Measurements from ENCODE around the gene STK36. TPM values are rescaled to one million over a fixed set of nuclear protein-coding genes. Genes with fewer than 3 reads are reported as not detected.

STK36 gene
- total RNA-seq, 1 experiment from 2014 or later: 22.9 TPM

- no peak for DNase-seq (ENCODE audit: low spot score)
- in situ Hi-C loops (cut with HindIII; ENCODE audit: low sequenced_read_pairs): no loop called here
Observed at GRCh38 chr2:218716070-218716469, 44.2 kb downstream of the STK36 start.

GRCh38 chr2:218717262-218717661 is 45.4 kb downstream of the STK36 start:
- in situ Hi-C loops (cut with HindIII; ENCODE audit: low sequenced_read_pairs): no loop called here
- DNase-seq (ENCODE audit: low spot score): no peak

- DNase-seq (ENCODE audit: low spot score): no peak
- in situ Hi-C loops (cut with HindIII; ENCODE audit: low sequenced_read_pairs): no loop called here
Observed at GRCh38 chr2:218718058-218718457, 46.2 kb downstream of the STK36 start.

- no peak for DNase-seq (ENCODE audit: low spot score)
- in situ Hi-C loops (cut with HindIII; ENCODE audit: low sequenced_read_pairs): no loop called here
Observed at GRCh38 chr2:218719457-218719856, 47.6 kb downstream of the STK36 start.

GRCh38 chr2:218720048-218721041 is 48.5 kb downstream of the STK36 start:
- in situ Hi-C loops (cut with HindIII; ENCODE audit: low sequenced_read_pairs): no loop called here
- no peak for DNase-seq (ENCODE audit: low spot score)

- no peak for DNase-seq (ENCODE audit: low spot score)
- in situ Hi-C loops (cut with HindIII; ENCODE audit: low sequenced_read_pairs): no loop called here
Observed at GRCh38 chr2:218721488-218721887, 49.6 kb downstream of the STK36 start.

- DNase-seq (ENCODE audit: low spot score): no peak
- in situ Hi-C loops (cut with HindIII; ENCODE audit: low sequenced_read_pairs): no loop called here
Observed at GRCh38 chr2:218721934-218722333, 50.0 kb downstream of the STK36 start.

- in situ Hi-C loops (cut with HindIII; ENCODE audit: low sequenced_read_pairs): no loop called here
- DNase-seq (ENCODE audit: low spot score): no peak
Observed at GRCh38 chr2:218722419-218722818, 50.5 kb downstream of the STK36 start.

- DNase-seq (ENCODE audit: low spot score): no peak
- in situ Hi-C loops (cut with HindIII; ENCODE audit: low sequenced_read_pairs): no loop called here
Observed at GRCh38 chr2:218722876-218723785, 51.2 kb downstream of the STK36 start.

- DNase-seq (ENCODE audit: low spot score): no peak
- in situ Hi-C loops (cut with HindIII; ENCODE audit: low sequenced_read_pairs): no loop called here
Observed at GRCh38 chr2:218726004-218726574, 54.2 kb downstream of the STK36 start.

- in situ Hi-C loops (cut with HindIII; ENCODE audit: low sequenced_read_pairs): no loop called here
- DNase-seq (ENCODE audit: low spot score): no peak
Observed at GRCh38 chr2:218727502-218728165, 55.7 kb downstream of the STK36 start.

GRCh38 chr2:218729640-218730039 is 57.8 kb downstream of the STK36 start:
- in situ Hi-C loops (cut with HindIII; ENCODE audit: low sequenced_read_pairs): no loop called here
- DNase-seq (ENCODE audit: low spot score): no peak

- DNase-seq (ENCODE audit: low spot score): no peak
- in situ Hi-C loops (cut with HindIII; ENCODE audit: low sequenced_read_pairs): no loop called here
Observed at GRCh38 chr2:218732052-218732760, 60.3 kb downstream of the STK36 start.

GRCh38 chr2:218732761-218733158 is 60.9 kb downstream of the STK36 start:
- DNase-seq (ENCODE audit: low spot score): no peak
- in situ Hi-C loops (cut with HindIII; ENCODE audit: low sequenced_read_pairs): no loop called here

GRCh38 chr2:218733171-218734021 is 61.5 kb downstream of the STK36 start:
- in situ Hi-C loops (cut with HindIII; ENCODE audit: low sequenced_read_pairs): no loop called here
- no peak for DNase-seq (ENCODE audit: low spot score)

GRCh38 chr2:218734190-218734975 is 62.5 kb downstream of the STK36 start:
- in situ Hi-C loops (cut with HindIII; ENCODE audit: low sequenced_read_pairs): no loop called here
- DNase-seq (ENCODE audit: low spot score): no peak

GRCh38 chr2:218736531-218736930 is 64.6 kb downstream of the STK36 start:
- in situ Hi-C loops (cut with HindIII; ENCODE audit: low sequenced_read_pairs): no loop called here
- DNase-seq (ENCODE audit: low spot score): no peak
